Right lobe of liver (tissue), 6 donors: ENCODE results near the gene DPP6. TPM values are rescaled to one million over a fixed set of nuclear protein-coding genes. Genes with fewer than 3 reads are reported as not detected.

ENCODE experiments used
- ATAC-seq, 4 donors: fragments of 200-7000 bp; cut with Tn5 transposase; one replicate each; pipeline ENCODE4 v1.9.1; 2020; ENCODE audit warnings: mild to moderate bottlenecking in 4 of 4, moderate library complexity in 4 of 4
- DNase-seq, 3 donors: peaks; one replicate each; pipeline ENCODE4 v3.0.0-alpha.2; 2020
- H3K27ac ChIP-seq, 3 donors: fragments of 200-600 bp; one replicate each; pipeline ENCODE4 v1.8.0; 2022
- H3K27me3 ChIP-seq, 2 donors: fragments of 200-600 bp; one replicate each; pipeline ENCODE4 v1.8.0; 2022
- H3K36me3 ChIP-seq, 4 donors: fragments of 200-600 bp; sonication (generic) in 1 of 4; one replicate each; pipeline versions ENCODE4 v1.5.1 to v1.8.0; 2017 to 2022; ENCODE audit warnings: control low read depth in 1 of 4
- H3K4me1 ChIP-seq, 4 donors: fragments of 200-600 bp; sonication (generic) in 1 of 4; one replicate each; pipeline versions ENCODE4 v1.5.1 to v1.8.0; 2017 to 2022; ENCODE audit warnings: control low read depth in 1 of 4
- H3K4me3 ChIP-seq, 3 donors: fragments of 200-600 bp; one replicate each; pipeline ENCODE4 v1.8.0; 2022
- H3K9me3 ChIP-seq, 4 donors: fragments of 200-600 bp; sonication (generic) in 1 of 4; one replicate each; pipeline versions ENCODE4 v1.5.1 to v1.8.0; 2017 to 2022; ENCODE audit warnings: control low read depth in 1 of 4
- POLR2A ChIP-seq: fragments of 450-650 bp; IDR thresholded peaks from one replicate; pipeline ENCODE4 v1.6.1; 2017; ENCODE audit warnings: antibody characterized with exemption, mild to moderate bottlenecking
- WGBS: methylation state at CpG from one replicate; pipeline ENCODE4 v1.1.6; 2018; ENCODE audit warnings: low coverage, low lambda C conversion rate; ENCODE audit not compliant: insufficient coverage; ENCODE audit errors: missing lambda C conversion rate; 5-methylcytosine and 5-hydroxymethylcytosine counted together
- intact Hi-C, 2 donors: fragments of 100-400 bp; cut with DNase I; formaldehyde crosslinking; loops; one replicate each; pipeline versions ENCODE4 v1.11.2 to v1.14.1; 2022
- total RNA-seq, 6 experiments: library from RNA; depleted of rRNA in 2 of 6; stranded (reverse); fragments of >200 nt in 2 of 6; fragmentation: NEBNext Ultra II Directional in 3 of 6; extraction: Animal tissue kit (Norgen Biotek cat#: 25700) in 3 of 6; gene quantifications; one replicate each; pipeline versions ENCODE4 v1.1.0 to v1.2.4, GENCODE V29; 2016 to 2023
- TF ChIP-seq, protein P1 (sequence below), 4 donors: fragments of 200-600 bp in 3 of 4; fragments of 450-650 bp in 1 of 4; IDR thresholded peaks; one replicate each; pipeline versions ENCODE4 v1.5.1 to v1.8.0; 2016 to 2022; ENCODE audit warnings: antibody characterized with exemption in 4 of 4, mild to moderate bottlenecking in 2 of 4
- donor health status: DM: no; HTN: yes; CAD: no.
- donor health status: DM: no; HTN: no; CAD: no.
- donor health status: DM: no; HTN: no; CAD: no.
- donor health status: DM: no; HTN: yes; CAD: no.
- donor health status: DM: no; HTN: yes; CAD: no.

Gene DPP6
- total RNA-seq, 6 experiments from 2014 or later, result not detected

DNA sequence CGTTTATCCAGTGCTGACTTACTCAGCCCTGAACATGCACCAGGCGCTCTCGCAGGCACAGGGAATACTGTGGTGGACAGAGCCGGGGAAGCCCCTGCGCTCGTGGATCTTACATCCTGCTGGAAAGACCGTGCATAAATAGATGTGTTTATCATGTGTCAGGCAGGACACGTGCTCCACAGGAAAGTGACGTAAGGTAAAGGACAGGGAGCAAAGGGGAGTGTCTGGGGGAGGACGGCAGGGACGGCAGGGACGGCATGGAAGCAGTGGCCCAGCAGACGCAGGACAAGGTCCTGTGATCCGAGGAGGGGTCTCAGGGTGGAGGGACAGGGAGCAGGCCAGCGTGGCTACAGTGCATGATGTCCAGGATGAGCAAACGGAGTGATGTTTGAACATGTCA lies 540.2 kb downstream of the DPP6 start:
- H3K4me3 ChIP-seq, result no peak overlapping the region

DNA sequence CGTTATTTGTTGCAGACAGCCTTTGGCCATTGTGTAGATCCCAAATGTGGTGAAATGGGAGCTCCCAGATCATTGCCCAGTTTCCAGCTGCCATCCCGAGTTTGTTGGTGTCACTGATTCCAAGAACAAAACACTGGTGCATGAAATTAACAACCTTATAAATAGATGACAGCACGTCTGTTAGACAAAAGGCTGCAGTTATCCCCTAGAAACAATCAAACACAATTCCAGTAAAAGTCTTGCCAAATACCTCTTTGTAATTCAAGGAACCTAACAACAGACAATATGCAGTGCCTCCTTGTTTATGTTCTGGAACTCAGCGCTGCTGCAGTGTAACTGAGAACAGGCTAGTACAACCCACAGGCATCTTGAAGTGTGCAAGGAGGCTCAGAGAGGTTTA lies 546.2 kb downstream of the DPP6 start:
- ATAC-seq (no peak), DNase-seq (no peak)
- Histone ChIP-seq H3K4me3 (no peak overlapping the region), H3K27ac (no peak overlapping the region), H3K27me3 (no peaks in the 10 kb centered on the region), H3K9me3 (no peaks in the 10 kb centered on the region), H3K36me3 (no peaks in the 10 kb centered on the region), H3K4me1 (no peaks in the 10 kb centered on the region)
- intact Hi-C loops, result no loop called here
- TF ChIP-seq, protein P1, sequence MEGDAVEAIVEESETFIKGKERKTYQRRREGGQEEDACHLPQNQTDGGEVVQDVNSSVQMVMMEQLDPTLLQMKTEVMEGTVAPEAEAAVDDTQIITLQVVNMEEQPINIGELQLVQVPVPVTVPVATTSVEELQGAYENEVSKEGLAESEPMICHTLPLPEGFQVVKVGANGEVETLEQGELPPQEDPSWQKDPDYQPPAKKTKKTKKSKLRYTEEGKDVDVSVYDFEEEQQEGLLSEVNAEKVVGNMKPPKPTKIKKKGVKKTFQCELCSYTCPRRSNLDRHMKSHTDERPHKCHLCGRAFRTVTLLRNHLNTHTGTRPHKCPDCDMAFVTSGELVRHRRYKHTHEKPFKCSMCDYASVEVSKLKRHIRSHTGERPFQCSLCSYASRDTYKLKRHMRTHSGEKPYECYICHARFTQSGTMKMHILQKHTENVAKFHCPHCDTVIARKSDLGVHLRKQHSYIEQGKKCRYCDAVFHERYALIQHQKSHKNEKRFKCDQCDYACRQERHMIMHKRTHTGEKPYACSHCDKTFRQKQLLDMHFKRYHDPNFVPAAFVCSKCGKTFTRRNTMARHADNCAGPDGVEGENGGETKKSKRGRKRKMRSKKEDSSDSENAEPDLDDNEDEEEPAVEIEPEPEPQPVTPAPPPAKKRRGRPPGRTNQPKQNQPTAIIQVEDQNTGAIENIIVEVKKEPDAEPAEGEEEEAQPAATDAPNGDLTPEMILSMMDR (IDR thresholded peaks at IDR 0.05), result no peak
- TF ChIP-seq POLR2A, result no peak
- 34% methylated on average over 4 of the region's 4 CpGs for WGBS

More for the DNA sequence above, 540.2 kb downstream of the DPP6 start:
- Histone ChIP-seq H3K9me3 (no peaks in the 10 kb centered on the region), H3K27ac (no peak overlapping the region), H3K36me3 (no peaks in the 10 kb centered on the region), H3K4me1 (no peaks in the 10 kb centered on the region), H3K27me3 (no peaks in the 10 kb centered on the region)
- ATAC-seq (peak; percentile 36 to 42 (median 40)), DNase-seq (no peak)
- 43% methylated on average over 1 of the region's 16 CpGs for WGBS
- no peak for TF ChIP-seq POLR2A
- TF ChIP-seq, protein P1 (IDR thresholded peaks at IDR 0.05), result no peak
- intact Hi-C loops, result no loop called here

DNA sequence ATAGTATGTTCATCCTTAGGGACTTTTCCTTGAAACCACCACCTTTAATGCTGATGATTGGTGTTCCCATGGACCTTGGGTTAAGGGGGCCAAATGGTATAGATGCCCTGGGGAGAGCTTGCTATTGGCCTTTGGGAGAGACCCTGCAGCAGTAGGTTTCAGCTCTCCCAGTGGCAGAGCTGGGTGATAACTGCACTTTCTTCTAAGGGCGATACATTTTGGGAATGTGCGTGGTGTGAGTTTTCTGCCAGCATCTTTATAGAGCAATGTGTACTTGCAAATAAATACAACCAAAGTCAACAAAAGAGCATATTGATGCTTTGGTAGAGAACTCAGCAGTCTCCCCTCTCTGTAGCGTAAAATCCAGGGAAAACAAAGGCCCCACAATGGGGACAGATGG lies 546.7 kb downstream of the DPP6 start:
- TF ChIP-seq POLR2A, result no peak
- TF ChIP-seq, protein P1 (IDR thresholded peaks at IDR 0.05), result no peak
- WGBS, result 68% methylated on average over 3 of the region's 3 CpGs
- ATAC-seq, result no peak

DNA sequence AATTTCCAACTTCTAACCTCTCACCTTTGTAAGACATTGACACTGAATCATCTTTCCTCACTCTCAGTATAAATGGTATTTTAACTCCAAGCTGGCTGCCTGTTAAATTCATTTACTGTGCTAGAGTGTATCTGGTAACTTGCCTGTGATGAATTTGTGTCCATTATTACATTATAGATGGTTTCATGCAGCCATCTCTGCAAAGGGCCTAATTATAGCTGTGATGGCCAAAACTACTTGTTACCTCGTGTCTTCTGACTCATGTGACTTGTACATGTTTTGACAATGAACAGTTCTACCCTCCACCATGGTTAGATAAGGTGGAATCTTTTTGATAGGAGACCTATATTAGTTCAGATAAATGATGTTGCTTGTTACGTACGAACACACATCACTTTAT lies 558.7 kb downstream of the DPP6 start:
- Histone ChIP-seq H3K27me3 (no peaks in the 10 kb centered on the region), H3K27ac (no peak overlapping the region), H3K4me1 (no peaks in the 10 kb centered on the region), H3K36me3 (no peaks in the 10 kb centered on the region), H3K4me3 (no peak overlapping the region), H3K9me3 (no peaks in the 10 kb centered on the region)
- WGBS, result 45% methylated on average over 3 of the region's 3 CpGs
- TF ChIP-seq, protein P1 (IDR thresholded peaks at IDR 0.05), result no peak
- no peak for TF ChIP-seq POLR2A
- ATAC-seq (no peak), DNase-seq (no peak)
- intact Hi-C loops, result no loop called here

More for the DNA sequence above, 546.7 kb downstream of the DPP6 start:
- Histone ChIP-seq H3K27me3 (no peaks in the 10 kb centered on the region), H3K4me3 (no peak overlapping the region), H3K4me1 (no peaks in the 10 kb centered on the region), H3K27ac (no peak overlapping the region), H3K36me3 (no peaks in the 10 kb centered on the region), H3K9me3 (no peaks in the 10 kb centered on the region)
- intact Hi-C loops, result no loop called here
- no peak for DNase-seq

DNA sequence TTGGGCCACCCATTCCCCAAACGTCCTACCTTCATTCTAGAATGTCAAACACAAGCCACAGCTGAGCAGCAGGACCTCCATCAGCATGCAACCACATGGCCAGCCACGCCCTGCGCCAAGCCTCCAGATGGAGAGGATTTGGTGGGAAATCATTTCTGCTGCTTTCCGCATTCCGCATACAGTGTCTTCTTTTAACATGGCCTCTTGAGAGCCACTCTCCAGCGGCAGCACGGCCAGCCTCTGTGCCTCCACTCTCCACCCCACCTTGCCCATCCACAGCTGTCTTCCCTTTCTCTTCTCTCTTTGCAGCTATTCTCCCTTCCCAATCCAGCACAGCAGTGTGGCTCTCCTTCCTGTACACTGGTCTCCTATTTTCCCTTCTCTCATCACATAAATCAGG lies 561.6 kb downstream of the DPP6 start:
- no peak for TF ChIP-seq POLR2A
- TF ChIP-seq, protein P1 (IDR thresholded peaks at IDR 0.05), result no peak
- H3K36me3 ChIP-seq, result no peaks in the 10 kb centered on the region
- H3K4me1 ChIP-seq, result no peaks in the 10 kb centered on the region
- DNase-seq, result no peak
- no peak overlapping the region for H3K27ac ChIP-seq
- H3K27me3 ChIP-seq, result no peaks in the 10 kb centered on the region
- H3K9me3 ChIP-seq, result no peaks in the 10 kb centered on the region
- 64% methylated on average over 7 of the region's 7 CpGs for WGBS
- intact Hi-C loops, result no loop called here
- no peak overlapping the region for H3K4me3 ChIP-seq
- no peak for ATAC-seq
